CD8-positive, alpha-beta memory T cell (primary cell): ENCODE results near the gene CACNA1B. TPM values are rescaled to one million over a fixed set of nuclear protein-coding genes. Genes with fewer than 3 reads are reported as not detected.

Experiments
- CTCF ChIA-PET: fragments of 350-600 bp; sonication (Branson Sonifier 250); formaldehyde crosslinking; loops from one replicate; lab custom pipeline; 2021; ENCODE audit warnings: antibody characterized with exemption; lab: Charles Lee
- POLR2A ChIA-PET: fragments of 350-600 bp; sonication (Branson Sonifier 250); formaldehyde crosslinking; loops from one replicate; lab custom pipeline; 2021; ENCODE audit warnings: antibody characterized with exemption; lab: Charles Lee
- DNase-seq, 5 donors: peaks; one replicate each; pipeline versions ENCODE4 v3.0.0 to v3.0.0-alpha.2; 2020 to 2022; ENCODE audit warnings: mixed read lengths in 1 of 5
- H3K27ac ChIP-seq: one replicate; pipeline ENCODE4 v1.7.0; 2013; ENCODE audit warnings: low read depth, mild to moderate bottlenecking, low read length, moderate library complexity
- H3K27me3 ChIP-seq: 2 replicates; pipeline ENCODE4 v1.7.0; 2013; ENCODE audit warnings: low read length, mild to moderate bottlenecking; ENCODE audit not compliant: insufficient read depth, poor library complexity, severe bottlenecking
- H3K36me3 ChIP-seq: 2 replicates; pipeline ENCODE4 v1.7.0; 2013; ENCODE audit warnings: mild to moderate bottlenecking, low read length, moderate library complexity; ENCODE audit not compliant: insufficient read depth
- H3K4me1 ChIP-seq: 2 replicates; pipeline ENCODE4 v1.7.0; 2013; ENCODE audit warnings: mild to moderate bottlenecking, low read length, moderate library complexity; ENCODE audit not compliant: insufficient read depth
- H3K4me3 ChIP-seq: 2 replicates; pipeline ENCODE4 v1.7.0; 2013; ENCODE audit warnings: mild to moderate bottlenecking, low read length
- H3K9me3 ChIP-seq: 2 replicates; pipeline ENCODE4 v1.7.0; 2013; ENCODE audit warnings: mild to moderate bottlenecking, low read length
- H3K27ac Mint-ChIP-seq, 8 donors: one replicate each; pipeline ENCODE4 v1.8.0; 2020 to 2021; ENCODE audit warnings: mixed read lengths in 8 of 8, mild to moderate bottlenecking in 6 of 8, inconsistent platforms in 3 of 8, moderate library complexity in 3 of 8
- H3K27me3 Mint-ChIP-seq, 2 donors: one replicate each; pipeline ENCODE4 v1.8.0; 2020 to 2021; ENCODE audit warnings: mixed read lengths in 2 of 2, mild to moderate bottlenecking in 1 of 2, moderate library complexity in 1 of 2
- H3K36me3 Mint-ChIP-seq, 3 donors: one replicate each; pipeline ENCODE4 v1.8.0; 2020 to 2021; ENCODE audit warnings: mixed read lengths in 3 of 3, inconsistent platforms in 1 of 3, mild to moderate bottlenecking in 1 of 3
- H3K4me1 Mint-ChIP-seq, 3 donors: one replicate each; pipeline ENCODE4 v1.8.0; 2020 to 2021; ENCODE audit warnings: mixed read lengths in 3 of 3, inconsistent platforms in 1 of 3, mild to moderate bottlenecking in 1 of 3
- H3K4me3 Mint-ChIP-seq, 7 donors: one replicate each; pipeline ENCODE4 v1.8.0; 2020 to 2021; ENCODE audit warnings: mixed read lengths in 7 of 7, mild to moderate bottlenecking in 6 of 7, moderate library complexity in 4 of 7, inconsistent platforms in 2 of 7
- H3K9me3 Mint-ChIP-seq, 5 donors: one replicate each; pipeline ENCODE4 v1.8.0; 2020 to 2022; ENCODE audit warnings: mixed read lengths in 5 of 5, mild to moderate bottlenecking in 3 of 5, moderate library complexity in 2 of 5, inconsistent platforms in 1 of 5
- polyA plus RNA-seq: library from polyadenylated mRNA; unstranded; fragments of 300-500 nt; fragmentation: Illumina TruSeq; gene quantifications from one replicate; pipeline ENCODE4 v1.2.3, GENCODE V29; 2021
- total RNA-seq, 2 experiments: library from RNA; stranded (reverse); gene quantifications; one replicate each; pipeline ENCODE4 v1.2.3, GENCODE V29; 2021

The CACNA1B gene
- total and polyA plus RNA-seq, 3 experiments from 2014 or later: not detected

DNA sequence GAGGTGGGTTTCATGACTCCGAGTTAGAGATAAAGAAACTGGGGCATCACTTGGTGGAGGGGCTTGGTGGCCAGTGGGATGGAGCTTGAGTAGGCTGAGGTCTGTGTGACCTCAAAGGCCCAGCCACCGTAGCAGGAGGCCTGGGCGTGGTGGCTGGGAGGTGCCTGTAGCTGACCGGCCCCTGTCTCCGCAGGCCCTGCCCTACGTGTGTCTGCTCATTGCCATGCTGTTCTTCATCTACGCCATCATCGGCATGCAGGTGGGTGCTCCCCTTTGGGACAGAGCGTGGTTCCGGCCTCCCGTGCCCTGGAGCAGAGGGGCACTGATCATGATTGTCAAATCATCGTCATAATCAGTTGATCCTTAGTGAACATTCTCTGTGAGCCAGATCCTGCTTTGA is 196.2 kb downstream of the CACNA1B start:
- CTCF ChIA-PET: no interaction called here
- POLR2A ChIA-PET: no interaction called here

DNA sequence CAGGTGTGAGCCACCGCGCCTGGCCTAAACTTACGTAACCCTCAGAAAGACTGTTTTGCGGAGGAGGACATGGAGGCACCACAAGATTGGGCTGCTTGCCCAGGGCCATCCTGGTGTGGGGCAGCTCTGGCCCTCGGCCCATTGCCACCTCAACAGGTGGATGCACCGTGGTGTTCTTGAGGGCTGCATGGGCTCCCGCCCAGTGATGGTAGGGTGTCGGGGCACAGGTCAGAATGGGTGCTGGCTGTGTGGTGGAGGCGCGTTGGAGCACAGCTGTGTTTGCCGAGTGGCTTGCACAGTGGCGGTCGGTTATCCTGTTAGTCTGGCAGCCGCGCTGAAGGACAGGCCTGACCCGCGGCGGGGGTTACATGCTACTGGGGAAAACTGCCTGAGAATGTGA is 196.9 kb downstream of the CACNA1B start:
- Histone ChIP-seq H3K27ac (no peak overlapping the region), H3K9me3 (no peaks in the 10 kb centered on the region), H3K4me3 (no peak overlapping the region), H3K36me3 (no peaks in the 10 kb centered on the region), H3K27me3 (no peaks in the 10 kb centered on the region), H3K4me1 (no peaks in the 10 kb centered on the region)
- H3K9me3 Mint-ChIP-seq: peaks cover 0 to 2% (median 0%) of the 10 kb centered on the region in 5 donors
- peaks cover 15 to 55% of the 10 kb centered on the region in 2 donors for H3K27me3 Mint-ChIP-seq
- no peak overlapping the region for H3K4me3 Mint-ChIP-seq
- ChIA-PET CTCF (no interaction called here), POLR2A (no interaction called here)
- no peak for DNase-seq
- no peak overlapping the region for H3K27ac Mint-ChIP-seq
- H3K36me3 Mint-ChIP-seq: no peaks in the 10 kb centered on the region
- H3K4me1 Mint-ChIP-seq: no peaks in the 10 kb centered on the region

More for the DNA sequence above, 196.2 kb downstream of the CACNA1B start:
- no peak overlapping the region for H3K27ac ChIP-seq
- no peaks in the 10 kb centered on the region for H3K4me1 Mint-ChIP-seq
- H3K27ac Mint-ChIP-seq: no peak overlapping the region
- no peak overlapping the region for H3K4me3 Mint-ChIP-seq
- H3K4me3 ChIP-seq: no peak overlapping the region
- DNase-seq: no peak
- peaks cover 0 to 2% (median 0%) of the 10 kb centered on the region in 5 donors for H3K9me3 Mint-ChIP-seq
- no peaks in the 10 kb centered on the region for H3K36me3 Mint-ChIP-seq
- no peaks in the 10 kb centered on the region for H3K4me1 ChIP-seq
- no peaks in the 10 kb centered on the region for H3K36me3 ChIP-seq
- H3K27me3 Mint-ChIP-seq: peaks cover 13 to 50% of the 10 kb centered on the region in 2 donors
- H3K9me3 ChIP-seq: no peaks in the 10 kb centered on the region
- H3K27me3 ChIP-seq: no peaks in the 10 kb centered on the region

DNA sequence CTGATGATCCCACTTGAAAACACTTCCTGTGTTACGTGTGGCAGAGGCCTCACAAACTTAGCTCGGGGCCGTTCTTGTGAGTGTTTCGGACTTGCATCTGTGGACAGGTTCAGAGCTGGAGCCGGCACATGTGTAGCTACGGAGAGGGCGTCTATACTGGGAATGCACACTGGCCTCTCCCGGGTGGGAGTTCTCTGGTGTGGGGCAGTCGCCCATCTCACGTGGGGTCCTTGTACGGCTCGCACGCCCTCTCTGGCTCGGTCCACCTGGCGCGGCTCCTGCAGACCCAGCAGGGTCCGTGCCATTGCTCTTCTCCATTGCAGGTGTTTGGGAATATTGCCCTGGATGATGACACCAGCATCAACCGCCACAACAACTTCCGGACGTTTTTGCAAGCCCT is 197.9 kb downstream of the CACNA1B start:
- H3K27me3 Mint-ChIP-seq: peaks cover 17 to 58% of the 10 kb centered on the region in 2 donors
- H3K27ac ChIP-seq: no peak overlapping the region
- no peak for DNase-seq
- H3K27ac Mint-ChIP-seq: peak overlapping the region in 1 of 8 donors; percentile 12
- H3K36me3 ChIP-seq: no peaks in the 10 kb centered on the region
- no peaks in the 10 kb centered on the region for H3K27me3 ChIP-seq
- H3K4me3 ChIP-seq: no peak overlapping the region
- ChIA-PET CTCF (no interaction called here), POLR2A (no interaction called here)
- no peaks in the 10 kb centered on the region for H3K9me3 ChIP-seq
- H3K9me3 Mint-ChIP-seq: peaks cover 0 to 2% (median 0%) of the 10 kb centered on the region in 5 donors
- H3K4me1 Mint-ChIP-seq: no peaks in the 10 kb centered on the region
- H3K36me3 Mint-ChIP-seq: no peaks in the 10 kb centered on the region
- no peaks in the 10 kb centered on the region for H3K4me1 ChIP-seq
- H3K4me3 Mint-ChIP-seq: no peak overlapping the region

DNA sequence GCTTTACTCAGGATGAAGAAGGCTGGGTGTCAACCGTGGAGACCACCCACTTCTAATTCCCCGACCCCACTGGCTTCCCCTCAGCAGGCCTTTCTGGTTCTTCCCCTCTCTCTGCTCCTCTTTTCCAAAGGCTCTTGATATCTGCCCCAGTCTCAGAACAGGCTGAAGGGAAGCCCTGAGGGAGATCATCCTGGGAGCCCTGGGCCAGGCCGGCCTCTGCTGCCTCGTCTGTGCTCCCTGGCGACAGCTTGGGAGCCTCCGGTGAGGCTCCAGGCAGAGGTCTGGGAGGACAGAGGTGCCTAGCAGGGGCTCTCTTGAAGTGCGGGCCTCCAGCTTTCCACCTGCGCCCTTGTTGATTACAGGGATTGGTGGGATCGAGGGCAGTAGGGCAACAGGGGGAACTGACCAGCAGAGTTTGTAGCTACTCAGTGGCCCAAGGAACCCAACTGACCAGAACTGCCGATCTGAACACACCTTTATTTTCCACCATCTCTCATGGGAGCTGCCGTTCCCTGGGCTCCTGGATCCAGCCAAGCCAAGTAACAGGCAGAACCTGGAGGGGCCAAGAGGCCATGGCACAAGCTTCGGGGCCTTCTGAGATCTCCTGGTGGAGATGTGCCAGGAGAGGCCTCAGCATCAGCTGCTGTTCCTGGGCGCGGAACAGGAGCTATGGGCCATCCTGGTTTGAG is 198.5 kb downstream of the CACNA1B start:
- H3K36me3 Mint-ChIP-seq: no peaks in the 10 kb centered on the region
- H3K27ac ChIP-seq: no peak overlapping the region
- H3K4me3 Mint-ChIP-seq: no peak overlapping the region
- H3K27me3 Mint-ChIP-seq: peaks cover 19 to 57% of the 10 kb centered on the region in 2 donors
- H3K27ac Mint-ChIP-seq: no peak overlapping the region
- H3K9me3 ChIP-seq: no peaks in the 10 kb centered on the region
- CTCF ChIA-PET: no interaction called here
- H3K4me3 ChIP-seq: no peak overlapping the region
- H3K27me3 ChIP-seq: no peaks in the 10 kb centered on the region
- no peaks in the 10 kb centered on the region for H3K4me1 Mint-ChIP-seq
- POLR2A ChIA-PET: no interaction called here
- H3K9me3 Mint-ChIP-seq: peaks cover 0 to 2% (median 0%) of the 10 kb centered on the region in 5 donors
- H3K4me1 ChIP-seq: no peaks in the 10 kb centered on the region
- H3K36me3 ChIP-seq: no peaks in the 10 kb centered on the region
- no peak for DNase-seq

DNA sequence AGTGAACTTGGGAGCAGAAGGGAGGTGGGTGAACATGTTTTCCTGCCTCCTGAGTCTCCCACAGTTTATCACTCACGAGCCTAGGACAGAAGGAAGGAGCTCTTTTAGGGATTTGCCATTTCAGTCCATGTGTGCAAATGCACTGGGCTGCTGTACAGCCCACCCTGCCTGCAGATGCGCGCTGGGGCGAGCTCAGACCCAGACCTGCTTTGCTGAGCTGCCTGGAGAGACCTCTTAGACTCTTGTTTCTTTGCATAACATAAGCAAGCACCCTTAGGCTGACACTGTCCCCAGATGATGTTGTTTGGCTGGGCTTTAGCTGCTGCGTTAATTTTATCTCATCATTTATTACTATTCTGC is 199.0 kb downstream of the CACNA1B start:
- Histone ChIP-seq H3K9me3 (no peaks in the 10 kb centered on the region), H3K36me3 (no peaks in the 10 kb centered on the region), H3K4me3 (no peak overlapping the region), H3K4me1 (no peaks in the 10 kb centered on the region), H3K27ac (no peak overlapping the region), H3K27me3 (no peaks in the 10 kb centered on the region)
- CTCF ChIA-PET: no interaction called here
- Mint-ChIP-seq H3K36me3 (no peaks in the 10 kb centered on the region), H3K9me3 (peaks cover 0 to under 1% (median 0%) of the 10 kb centered on the region in 5 donors), H3K4me1 (no peaks in the 10 kb centered on the region), H3K27me3 (peaks cover 19 to 60% of the 10 kb centered on the region in 2 donors), H3K27ac (no peak overlapping the region), H3K4me3 (no peak overlapping the region)
- POLR2A ChIA-PET: no interaction called here
- no peak for DNase-seq

GRCh38 chr9:138077126-138077525 is 199.5 kb downstream of the CACNA1B start:
- no peak for DNase-seq
- Mint-ChIP-seq H3K27me3 (peaks cover 15 to 56% of the 10 kb centered on the region in 2 donors), H3K9me3 (no peaks in the 10 kb centered on the region), H3K36me3 (no peaks in the 10 kb centered on the region), H3K4me3 (no peak overlapping the region), H3K27ac (no peak overlapping the region), H3K4me1 (no peaks in the 10 kb centered on the region)
- Histone ChIP-seq H3K9me3 (no peaks in the 10 kb centered on the region), H3K4me1 (no peaks in the 10 kb centered on the region), H3K27me3 (no peaks in the 10 kb centered on the region), H3K36me3 (no peaks in the 10 kb centered on the region), H3K27ac (no peak overlapping the region), H3K4me3 (no peak overlapping the region)
- ChIA-PET CTCF (no interaction called here), POLR2A (no interaction called here)

DNA sequence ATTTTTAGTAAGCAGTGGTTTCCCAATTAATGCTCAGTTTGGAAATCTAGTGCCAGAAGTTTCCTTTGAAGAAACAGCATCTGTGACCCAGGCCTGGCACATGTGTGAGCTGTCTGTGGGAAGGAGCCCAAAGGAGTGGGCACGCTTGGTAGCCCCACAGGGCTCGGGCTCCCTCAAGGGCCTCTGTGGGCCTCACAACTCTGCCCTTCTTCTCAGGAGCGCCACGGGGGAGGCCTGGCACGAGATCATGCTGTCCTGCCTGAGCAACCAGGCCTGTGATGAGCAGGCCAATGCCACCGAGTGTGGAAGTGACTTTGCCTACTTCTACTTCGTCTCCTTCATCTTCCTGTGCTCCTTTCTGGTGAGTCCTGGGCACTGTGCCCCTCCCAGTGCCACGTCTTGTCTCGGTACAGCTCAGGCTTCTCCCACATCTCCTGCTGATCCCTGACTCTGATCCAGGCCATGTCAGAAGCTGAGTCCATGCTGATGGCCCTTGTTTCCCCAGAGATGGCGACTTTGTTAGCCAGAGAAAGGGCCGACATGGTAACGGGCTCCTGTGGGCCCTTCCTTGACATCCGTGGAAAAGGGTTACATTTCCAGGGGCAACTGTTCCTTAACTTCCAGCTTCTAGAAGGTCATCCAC is 200.4 kb downstream of the CACNA1B start:
- Histone ChIP-seq H3K27me3 (no peaks in the 10 kb centered on the region), H3K9me3 (no peaks in the 10 kb centered on the region), H3K4me3 (no peak overlapping the region), H3K4me1 (no peaks in the 10 kb centered on the region), H3K27ac (no peak overlapping the region), H3K36me3 (no peaks in the 10 kb centered on the region)
- peak in 1 of 5 donors; percentile 27 for DNase-seq
- ChIA-PET CTCF (no interaction called here), POLR2A (no interaction called here)
- peak overlapping the region in 1 of 8 donors; percentile 47 for H3K27ac Mint-ChIP-seq
- H3K4me3 Mint-ChIP-seq: no peak overlapping the region
- H3K27me3 Mint-ChIP-seq: peaks cover 19 to 57% of the 10 kb centered on the region in 2 donors
- peaks cover 0 to 3% (median 0%) of the 10 kb centered on the region in 5 donors for H3K9me3 Mint-ChIP-seq
- no peaks in the 10 kb centered on the region for H3K36me3 Mint-ChIP-seq
- no peaks in the 10 kb centered on the region for H3K4me1 Mint-ChIP-seq

DNA sequence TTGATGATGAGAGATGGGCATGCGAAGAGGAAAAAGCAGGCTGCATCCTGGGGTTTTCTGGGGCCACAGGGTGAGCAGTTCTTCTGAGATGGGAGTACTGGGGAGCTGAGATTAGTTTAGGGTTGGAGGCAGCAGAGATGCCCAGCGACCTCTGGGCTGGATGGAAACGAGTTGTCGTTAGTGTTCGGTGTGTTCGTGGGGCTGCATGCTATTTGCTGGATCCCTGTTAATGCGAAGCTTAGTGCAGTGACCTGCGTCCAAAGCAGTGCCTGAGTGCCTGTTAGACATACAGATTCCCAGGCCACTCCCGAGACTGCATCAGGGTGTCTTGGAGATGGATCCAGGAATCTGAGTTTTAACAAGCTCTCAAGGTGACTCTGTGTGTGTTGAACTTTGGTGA is 201.3 kb downstream of the CACNA1B start:
- Histone ChIP-seq H3K9me3 (no peaks in the 10 kb centered on the region), H3K4me1 (no peaks in the 10 kb centered on the region), H3K4me3 (no peak overlapping the region), H3K27ac (no peak overlapping the region), H3K27me3 (no peaks in the 10 kb centered on the region), H3K36me3 (no peaks in the 10 kb centered on the region)
- POLR2A ChIA-PET: no interaction called here
- peak in 1 of 5 donors; percentile 26 for DNase-seq
- H3K27me3 Mint-ChIP-seq: peaks cover 18 to 53% of the 10 kb centered on the region in 2 donors
- H3K4me3 Mint-ChIP-seq: peak overlapping the region in 1 of 7 donors; percentile 16
- H3K4me1 Mint-ChIP-seq: no peaks in the 10 kb centered on the region
- H3K27ac Mint-ChIP-seq: no peak overlapping the region
- H3K9me3 Mint-ChIP-seq: peaks cover 0 to 6% (median 0%) of the 10 kb centered on the region in 5 donors
- no peaks in the 10 kb centered on the region for H3K36me3 Mint-ChIP-seq
- CTCF ChIA-PET: no interaction called here
